Hepatic stellate cell (primary cell): ENCODE results near the gene NSDHL.
"Not testable (repeated sequence)": the region's sequence is repeated elsewhere in the genome, so short reads cannot be mapped to it uniquely, and the experiment has no call there.

Source experiments
- DNase-seq: peaks from one replicate; pipeline ENCODE4 v3.0.0; 2011; ENCODE audit warnings: low spot score

Gene NSDHL

DNA sequence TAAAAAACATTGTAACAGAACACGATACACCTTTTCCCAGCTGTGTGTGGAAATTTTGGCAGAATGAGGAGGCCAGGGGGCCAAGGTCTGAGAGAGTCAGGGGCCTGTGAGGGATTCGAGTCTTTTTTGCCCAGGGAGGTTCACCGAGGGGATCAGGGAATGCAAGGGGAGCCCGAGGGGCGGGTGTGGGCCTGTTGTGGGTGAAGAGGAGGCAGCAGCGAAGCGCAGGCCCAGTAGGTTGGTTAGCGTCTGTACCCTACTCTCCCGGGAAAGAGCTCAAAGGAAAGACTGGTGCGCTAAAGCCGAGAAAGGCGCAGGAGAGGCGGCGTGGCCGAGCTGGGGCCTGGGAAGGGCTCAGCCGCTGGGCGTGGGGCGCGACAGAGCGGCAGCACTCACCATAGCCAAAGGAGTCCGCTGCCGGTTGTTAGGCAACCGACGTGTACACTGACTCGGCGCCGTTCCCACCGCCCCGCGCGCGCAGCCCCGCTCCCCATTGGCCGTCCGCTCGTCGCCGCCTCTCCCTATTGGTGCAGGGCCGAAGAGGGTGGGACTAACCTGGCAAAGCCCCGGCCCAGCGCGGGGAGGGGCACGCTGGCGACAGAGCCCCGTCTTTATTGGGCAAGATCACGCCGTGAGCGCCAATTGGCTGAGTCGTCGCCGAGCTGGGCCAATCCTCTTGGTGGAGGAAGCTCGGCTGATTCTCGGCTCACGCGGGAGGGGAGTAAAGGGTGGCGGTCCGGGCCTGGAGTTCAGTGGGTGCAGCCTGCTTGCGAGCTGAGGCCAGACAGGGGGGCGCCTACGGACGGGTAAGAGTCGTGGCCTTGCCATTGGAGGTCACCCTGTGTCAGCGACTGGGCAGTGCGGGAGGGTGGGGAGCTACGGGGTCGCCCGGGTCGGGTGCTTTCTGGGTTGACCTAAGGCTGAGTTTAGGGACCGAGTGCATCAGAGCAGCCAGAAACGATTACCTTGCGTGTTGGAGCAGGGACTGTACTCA lies at the start of gene NSDHL, which contains the start of gene CETN2:
TSS of gene NSDHL (plus strand) at position 752 of the 994 bp plus-strand sequence. CDS start 15,262 bp downstream, outside the sequence.
TSS of gene CETN2 (minus strand) at position 446 of the 994 bp plus-strand sequence. CDS start at position 399, 47 bp downstream.
- peak; percentile 95 for DNase-seq

DNA sequence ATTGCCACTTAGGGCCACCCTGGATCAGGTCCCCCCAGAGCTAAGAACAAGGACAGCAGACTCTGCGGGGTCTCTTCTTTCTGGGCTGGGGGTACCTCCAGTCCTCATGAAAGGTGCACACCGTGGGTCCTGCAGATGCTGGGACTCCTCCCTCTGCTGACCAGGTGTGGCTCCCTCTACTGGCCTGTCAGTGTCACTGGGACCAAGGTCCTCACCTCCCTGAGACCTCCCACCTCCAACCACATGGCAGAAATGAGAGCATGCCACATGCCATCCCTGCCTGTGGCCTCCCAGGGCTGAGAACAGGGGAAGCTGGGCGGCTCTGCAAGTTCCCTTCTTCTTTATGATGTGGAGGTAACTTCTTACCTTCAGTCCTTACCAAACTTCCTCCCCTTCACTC lies 43.8 kb upstream of the NSDHL start:
- DNase-seq, result not testable (repeated sequence)

DNA sequence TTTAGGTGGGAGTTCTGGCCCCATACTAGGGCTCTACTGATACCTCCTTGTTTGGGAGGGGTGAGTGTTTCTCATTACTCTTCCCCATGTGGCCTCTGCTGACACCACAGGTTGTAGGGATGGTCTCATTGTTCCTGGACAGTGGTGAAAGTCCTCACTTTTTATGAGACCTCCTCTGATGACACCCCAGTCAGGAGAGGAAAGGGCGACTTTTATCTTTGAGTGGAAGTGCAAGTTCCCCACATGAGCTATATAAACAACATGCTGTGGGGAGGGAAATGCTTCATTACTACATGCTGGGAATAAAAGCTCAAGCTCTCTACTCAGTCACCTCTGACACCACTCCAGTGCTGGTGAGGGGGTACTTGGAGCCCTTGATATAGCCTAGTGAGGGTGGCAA lies 31.9 kb upstream of the NSDHL start:
- DNase-seq, result no peak

DNA sequence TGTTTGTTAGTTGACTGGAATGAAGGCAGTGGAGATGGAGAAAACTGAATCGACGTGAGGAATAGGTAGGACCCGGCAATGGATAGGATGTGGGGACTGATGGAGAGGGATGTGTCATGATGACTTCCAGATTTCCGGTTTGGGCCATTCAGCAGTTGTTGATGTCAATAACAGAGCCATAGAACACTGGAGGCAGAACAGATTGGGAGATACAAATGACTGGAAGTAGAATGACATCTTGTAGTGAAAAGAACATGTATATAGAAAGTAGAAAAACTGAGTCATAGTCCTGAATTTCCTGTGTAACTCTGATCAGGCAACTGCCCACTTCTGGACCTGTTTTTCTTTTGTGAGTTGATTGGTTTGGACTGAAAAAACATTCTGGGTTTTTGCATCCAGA lies 24.8 kb upstream of the NSDHL start:
- no peak for DNase-seq

DNA sequence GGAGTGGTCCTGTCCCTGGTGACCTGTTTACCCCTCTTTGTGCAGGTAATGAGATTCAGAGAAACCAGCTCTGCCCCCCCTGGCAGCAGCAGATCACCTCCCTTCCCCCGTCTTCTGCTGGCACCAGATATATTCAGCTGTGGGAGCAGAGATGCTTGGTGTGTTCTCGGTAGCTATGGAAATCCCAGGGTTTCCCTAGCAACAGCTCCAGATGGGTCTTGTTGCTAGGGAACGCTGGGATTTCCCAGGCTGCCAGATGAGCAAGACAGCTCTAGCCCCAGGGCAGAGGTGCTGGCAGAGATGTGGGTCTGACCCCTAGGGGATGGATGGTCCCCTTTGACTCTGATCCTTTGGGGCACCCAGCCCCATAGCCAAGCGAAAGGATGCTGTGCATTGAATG lies 20.5 kb upstream of the NSDHL start:
- no peak for DNase-seq

DNA sequence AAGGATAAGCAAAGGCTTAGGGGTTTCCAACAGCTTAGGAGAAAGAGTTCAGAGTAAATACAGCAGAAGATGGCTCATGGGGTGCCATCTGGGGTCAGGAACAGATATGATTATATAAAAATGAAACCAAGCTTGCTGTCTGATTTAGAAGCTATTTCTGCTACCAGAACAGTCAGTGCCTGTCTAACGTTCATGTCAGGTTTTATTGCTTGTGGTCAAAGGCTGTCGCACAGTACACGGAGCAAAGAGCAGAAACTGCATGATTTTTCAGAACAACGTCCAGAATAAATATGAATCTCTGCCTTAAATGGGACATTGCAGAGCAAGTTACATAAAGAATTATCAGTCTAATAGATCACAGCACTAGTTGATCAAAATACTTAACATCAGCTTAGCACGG lies 17.7 kb upstream of the NSDHL start:
- DNase-seq, result no peak

DNA sequence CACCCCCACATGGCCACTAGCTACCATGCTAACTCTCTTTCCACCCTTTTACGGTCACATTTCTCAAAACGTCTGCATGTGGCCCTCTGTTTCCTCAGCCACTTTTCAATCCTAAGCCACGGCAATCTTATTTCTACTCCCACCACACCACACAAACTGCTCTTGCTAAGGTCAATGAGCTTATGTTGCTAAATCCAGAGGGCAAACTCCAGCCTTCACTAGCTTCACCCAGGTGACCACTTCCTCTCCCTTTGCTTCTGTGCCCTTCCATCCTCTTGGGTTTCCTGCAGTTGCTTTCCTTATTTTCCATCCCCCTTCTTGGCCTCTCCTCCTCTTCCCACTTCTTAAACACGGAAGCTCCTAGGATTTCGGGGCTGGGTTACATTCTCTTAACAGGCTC lies 16.8 kb upstream of the NSDHL start:
- DNase-seq, result no peak

DNA sequence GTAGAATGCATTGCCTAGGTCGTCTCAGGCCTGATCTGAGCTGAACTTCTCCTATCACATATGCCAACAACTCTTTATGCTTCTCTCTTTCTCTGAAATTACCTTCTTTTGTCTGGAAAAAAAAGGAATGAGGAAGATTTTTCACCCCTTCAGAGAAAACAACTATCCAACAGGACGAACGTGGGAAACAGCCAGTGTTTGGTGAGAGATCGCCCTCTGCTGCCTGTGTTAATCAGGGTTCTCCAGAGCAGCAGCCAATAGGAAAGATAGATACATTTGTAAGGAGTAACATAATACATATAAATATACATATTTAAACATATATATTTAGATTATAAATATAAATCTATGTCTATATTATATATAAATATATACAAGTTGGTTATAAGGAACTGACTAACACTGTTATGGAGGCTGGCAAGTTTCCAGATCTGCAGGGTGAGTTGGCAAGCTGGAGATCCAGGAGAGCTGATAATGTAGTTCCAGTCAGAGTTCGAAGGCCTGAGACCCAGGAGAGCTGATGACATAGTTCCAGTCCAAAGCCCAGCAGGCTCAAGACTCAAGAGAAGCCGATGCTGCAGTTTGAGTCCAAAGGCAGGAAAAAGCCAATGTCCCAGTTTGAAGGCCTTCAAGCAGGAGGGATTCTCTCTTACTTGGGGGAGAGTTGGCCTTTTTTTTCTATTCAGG lies 13.6 kb upstream of the NSDHL start:
- peak; percentile 35 for DNase-seq

DNA sequence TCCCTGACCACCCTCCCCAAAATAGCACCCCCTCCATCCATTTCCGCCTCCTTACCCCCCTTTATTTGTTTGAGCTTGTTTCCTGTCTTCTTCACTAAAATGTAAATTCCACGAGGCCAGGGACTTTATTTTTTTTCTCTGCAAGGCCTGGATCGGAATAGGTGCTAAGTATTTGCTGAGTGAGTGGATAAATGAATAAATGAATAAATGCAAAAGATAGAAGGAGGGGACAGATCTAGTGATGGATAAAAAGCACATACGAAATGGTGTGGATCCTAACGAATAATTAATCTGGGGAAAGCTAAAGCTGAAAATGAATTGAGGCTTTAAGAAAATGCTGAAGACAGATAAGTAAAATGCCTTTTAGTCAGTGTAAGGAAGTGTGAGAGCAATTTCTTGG lies 12.5 kb upstream of the NSDHL start:
- no peak for DNase-seq

DNA sequence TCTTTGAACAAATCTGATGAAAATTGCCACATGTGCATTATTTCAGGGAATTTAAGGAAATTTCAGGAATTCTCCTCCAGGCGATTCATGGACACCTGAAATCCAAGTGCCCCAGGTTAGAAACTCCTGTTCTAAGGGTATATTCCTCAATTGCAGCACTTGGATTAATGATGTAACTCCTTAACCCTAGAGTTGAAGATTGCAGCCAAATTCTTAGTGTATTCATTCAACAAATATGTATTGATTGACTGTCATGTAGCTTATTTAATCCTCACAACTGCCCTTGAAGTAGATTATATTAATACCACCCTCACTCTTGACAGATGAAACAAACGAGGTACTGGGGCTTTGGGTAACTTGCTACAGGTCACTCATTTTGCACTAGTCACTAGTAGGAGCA lies 11.6 kb upstream of the NSDHL start:
- no peak for DNase-seq

DNA sequence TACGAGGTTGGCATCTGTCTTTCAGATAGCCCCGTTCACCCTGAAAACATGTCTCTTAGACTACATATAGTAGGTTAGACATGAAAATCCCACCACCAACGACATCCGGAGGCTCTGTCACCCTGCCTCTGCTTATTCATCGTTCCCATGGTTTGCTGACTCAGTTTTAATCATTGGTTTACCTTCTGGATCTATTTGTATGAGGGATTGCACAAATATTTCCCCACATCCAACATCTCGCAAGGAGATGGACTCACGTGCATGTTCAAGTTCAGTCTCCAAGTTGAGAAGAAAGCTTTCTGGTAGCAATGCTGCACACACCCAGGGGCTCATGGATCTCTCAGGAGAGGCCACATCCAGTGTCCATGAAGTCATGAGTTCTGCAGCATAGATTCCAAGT lies 11.1 kb upstream of the NSDHL start:
- DNase-seq, result no peak

DNA sequence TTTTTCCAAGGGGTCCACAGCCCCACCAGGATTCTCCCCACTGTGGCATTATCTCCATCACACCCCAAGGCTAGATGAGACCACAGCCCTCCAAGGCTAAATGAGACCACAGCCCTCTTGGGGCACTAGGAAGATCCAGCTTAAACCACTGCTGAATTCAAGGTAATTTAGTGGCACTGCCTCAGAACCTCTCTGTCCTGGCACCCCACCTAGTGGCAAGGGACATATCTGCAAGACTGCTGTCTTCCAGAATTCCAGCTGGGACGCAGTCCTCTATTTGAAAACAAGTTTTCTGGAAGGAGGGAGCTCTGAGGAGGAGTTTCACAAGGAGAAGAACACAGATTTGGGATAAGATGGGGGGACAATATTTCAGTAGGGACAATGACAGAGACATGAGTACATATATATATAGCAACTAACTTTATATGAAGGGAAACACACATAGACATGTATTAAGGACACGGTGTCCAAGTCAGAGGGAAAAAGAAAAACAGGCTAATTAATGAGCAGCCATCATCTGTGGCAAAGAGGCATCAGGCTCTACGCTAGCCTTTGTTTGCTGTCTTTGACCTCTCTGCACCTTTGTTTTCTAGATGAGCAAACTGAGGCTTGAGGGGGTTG lies 9.6 kb upstream of the NSDHL start:
- DNase-seq, result no peak

DNA sequence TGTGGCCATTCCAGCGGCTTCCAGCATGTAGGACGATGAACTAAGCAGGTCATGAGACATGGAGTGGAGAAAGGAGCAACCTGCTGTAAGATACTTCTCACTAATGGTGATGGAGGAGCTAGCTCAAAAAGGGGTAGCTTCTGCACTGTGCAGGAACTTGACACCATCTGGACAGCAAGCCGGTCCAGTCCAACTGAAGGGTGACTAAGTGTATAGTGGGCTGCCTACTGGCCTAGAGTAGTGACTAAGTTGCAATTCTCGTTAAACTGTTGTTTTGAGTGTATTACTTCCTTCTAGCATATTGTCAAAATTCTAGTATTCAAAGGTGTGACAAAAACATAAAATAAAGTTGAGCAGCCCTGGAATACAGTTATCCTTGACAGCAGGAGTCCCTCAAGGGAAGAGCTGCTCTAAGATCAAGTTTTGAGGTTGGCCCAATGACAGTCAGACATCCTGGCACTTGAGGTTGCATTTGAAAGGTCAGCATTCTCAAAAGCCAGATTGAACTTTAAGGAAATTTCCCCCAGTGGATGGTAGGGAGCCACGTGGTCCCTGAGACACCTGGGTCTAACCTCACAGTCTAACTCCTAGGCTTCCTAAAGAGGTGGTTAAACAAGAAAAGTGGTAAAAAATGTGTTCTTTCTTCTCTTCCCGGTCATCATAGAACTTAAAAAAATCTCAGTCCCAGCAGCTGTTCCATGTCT lies 8.3 kb upstream of the NSDHL start:
- DNase-seq, result no peak

DNA sequence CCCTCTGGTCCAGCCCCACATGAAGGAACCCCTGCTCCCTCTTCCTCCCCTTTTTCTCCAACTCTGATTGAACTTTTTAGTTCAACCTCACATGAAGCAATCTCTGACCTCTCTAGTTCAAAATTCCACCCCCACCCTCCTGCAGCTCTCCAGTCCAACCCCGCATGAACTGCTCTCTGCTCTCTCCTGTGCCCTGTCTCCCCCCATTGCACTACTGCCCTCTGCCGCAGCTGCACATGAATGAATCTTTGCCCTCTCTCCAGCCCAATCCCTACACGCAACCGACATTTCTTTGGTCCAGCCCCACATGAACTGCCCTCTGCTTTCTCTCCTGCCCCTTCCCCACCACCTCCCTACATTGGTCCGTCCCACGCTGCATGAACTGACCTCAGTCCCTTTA lies 7.2 kb upstream of the NSDHL start:
- no peak for DNase-seq

DNA sequence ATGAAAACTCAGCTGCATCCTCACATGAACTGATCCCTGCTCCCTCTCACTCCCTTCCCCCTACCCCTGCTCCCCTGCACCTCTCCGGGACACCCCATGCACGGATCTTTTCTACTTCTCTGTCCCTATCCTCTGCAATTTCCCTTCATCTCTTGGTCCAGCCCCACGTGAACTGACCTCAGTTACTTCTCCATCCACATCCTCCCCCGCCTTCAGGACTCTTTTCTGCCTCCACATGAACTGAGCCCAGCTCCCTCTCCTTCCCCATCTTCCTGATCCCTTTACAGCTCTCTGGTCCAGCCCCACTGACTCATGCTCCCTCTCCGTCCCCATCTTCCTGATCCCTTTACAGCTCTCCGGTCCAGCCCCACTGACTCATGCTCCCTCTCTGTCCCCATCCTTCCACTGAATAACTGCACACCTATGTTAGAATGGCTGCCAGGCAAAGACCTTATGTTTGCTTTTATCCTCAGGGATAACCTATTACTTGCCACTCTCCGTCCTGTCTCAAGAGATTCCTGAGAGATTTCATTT lies 6.0 kb upstream of the NSDHL start:
- DNase-seq, result no peak

DNA sequence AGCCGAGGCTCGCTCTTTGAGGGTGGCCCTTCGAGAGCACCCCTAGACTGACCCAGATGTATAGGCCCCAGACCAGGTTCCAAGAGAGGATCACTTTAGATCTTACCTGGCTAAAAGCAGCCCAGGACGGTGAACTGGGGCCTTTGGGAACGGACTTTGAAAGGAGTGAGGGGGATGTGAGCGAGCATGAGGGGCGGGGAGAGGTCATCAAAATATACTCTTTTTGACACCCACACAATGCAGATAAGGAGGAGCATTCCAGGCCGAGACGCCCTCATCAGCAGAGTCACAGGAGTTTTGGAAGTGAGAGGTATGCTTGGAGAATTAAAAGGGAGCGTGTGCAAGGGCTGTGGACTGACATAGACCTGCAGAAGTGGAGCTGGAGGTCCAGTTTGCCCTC lies 528 bp downstream of the NSDHL start:
- DNase-seq, result no peak

DNA sequence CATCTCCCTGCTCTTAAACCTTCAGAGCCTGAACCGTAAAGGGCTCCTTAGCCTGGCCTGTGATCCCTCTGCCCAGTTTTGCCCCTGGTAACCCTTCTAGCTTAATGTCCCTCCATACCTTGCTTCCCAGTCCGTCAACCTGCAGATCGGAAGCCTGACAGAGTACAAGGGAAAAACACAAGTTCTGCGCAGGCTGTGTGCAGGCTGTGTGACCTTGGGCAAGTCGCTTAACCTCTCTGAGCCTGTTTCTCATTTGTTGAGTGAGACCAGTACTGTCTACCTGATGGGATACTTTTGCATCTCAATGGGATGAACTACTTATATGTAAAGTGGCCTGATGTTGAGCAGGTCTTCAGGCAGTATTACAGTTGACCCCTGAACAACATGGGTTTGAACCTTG lies 1.7 kb downstream of the NSDHL start:
- no peak for DNase-seq

DNA sequence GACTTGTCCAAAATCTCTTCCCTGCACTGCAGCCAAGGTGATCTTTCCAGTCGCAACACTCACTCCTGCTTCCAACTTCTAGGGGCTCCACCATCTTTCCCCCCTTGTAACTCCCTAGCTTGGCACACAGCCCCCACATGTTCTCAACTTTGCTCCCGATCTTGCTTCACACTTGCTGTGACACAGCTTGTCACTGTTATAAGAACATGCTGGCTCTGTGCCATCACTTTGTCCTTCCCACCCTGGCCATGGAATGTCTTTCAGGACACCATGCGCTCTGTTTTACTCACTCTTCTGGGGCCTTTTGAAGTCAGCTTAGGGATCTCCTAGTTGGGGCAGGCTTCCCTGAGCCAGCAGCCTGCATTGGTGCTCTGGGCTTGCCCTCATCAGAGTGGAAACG lies 2.5 kb downstream of the NSDHL start:
- DNase-seq, result no peak

DNA sequence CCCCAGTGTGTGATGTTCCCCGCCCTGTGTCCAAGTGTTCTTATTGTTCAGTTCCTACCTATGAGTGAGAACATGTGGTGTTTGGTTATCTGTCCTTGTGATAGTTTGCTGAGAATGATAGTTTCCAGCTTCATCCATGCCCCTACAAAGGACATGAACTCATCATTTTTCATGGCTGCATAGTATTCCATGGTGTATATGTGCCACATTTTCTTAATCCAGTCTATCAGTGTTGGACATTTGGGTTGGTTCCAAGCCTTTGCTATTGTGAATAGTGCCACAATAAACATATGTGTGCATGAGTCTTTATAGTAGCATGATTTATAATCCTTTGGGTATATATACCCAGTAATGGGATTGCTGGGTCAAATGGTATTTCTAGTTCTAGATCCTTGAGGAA lies 4.6 kb downstream of the NSDHL start:
- not testable (repeated sequence) for DNase-seq

DNA sequence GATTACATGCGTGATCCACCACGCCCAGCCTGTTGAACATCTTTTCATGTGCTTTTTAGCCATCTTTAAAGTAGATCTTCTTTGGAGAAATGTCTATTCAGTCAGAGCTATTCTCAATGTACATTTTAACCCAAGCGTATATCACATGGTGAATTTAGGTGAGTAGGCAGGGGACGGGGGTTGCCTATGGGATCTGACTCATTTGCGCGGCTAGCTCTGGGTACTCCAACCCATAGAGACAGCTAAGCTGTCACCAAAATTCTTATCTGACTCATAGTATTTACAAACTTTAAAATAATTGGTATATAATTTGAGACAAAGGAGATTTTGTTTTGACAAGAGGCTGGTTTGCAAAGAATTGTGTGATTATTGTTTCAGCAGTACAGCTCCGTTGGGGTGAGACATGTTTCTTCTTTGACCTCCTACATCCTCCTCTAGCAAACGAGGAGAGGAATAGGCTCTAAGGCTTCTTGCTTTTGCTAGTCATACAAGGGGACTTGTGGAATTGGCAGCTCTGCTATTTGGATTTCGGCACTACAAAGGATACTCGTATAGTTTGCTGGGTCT lies 12.0 kb downstream of the NSDHL start:
- DNase-seq, result no peak

DNA sequence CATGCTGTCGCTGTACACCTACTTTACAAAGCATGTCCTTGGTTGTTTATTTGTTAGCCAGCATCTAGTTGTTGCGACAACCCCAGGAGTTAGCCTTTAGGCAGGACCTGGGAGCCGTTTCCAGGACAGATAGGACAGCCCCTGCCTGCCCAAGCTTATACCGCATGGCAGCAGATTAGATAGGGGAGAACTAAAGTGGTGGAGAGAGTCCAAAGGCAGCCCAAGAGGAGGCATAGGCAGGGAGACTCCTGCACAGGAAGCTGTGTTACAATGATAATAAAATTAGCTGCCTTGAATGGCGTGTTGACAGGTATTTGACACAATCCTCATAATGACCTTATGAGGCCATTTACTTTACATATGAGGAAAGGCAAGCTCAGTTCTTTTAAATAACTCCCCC lies 13.0 kb downstream of the NSDHL start:
- no peak for DNase-seq
